Activated T-cell treated with anti-CD3 and anti-CD28 coated beads, Interleukin-2, amount 50 U/mL, for 4 hours (primary cell): ENCODE results near the gene TBC1D3B. TPM values are rescaled to one million over a fixed set of nuclear protein-coding genes. Genes with fewer than 3 reads are reported as not detected.
"Not testable (repeated sequence)": the region's sequence is repeated elsewhere in the genome, so short reads cannot be mapped to it uniquely, and the experiment has no call there.

ENCODE experiments used
- ATAC-seq, 2 donors: fragments of 200-7000 bp; cut with Tn5 transposase; one replicate each; pipeline ENCODE4 v1.10.0; 2021
- DNase-seq: peaks from one replicate; pipeline ENCODE4 v3.0.0-alpha.2; 2020
- H3K27me3 Mint-ChIP-seq: one replicate; pipeline ENCODE4 v1.8.0; 2021; ENCODE audit warnings: low read depth, mixed read lengths
- H3K36me3 Mint-ChIP-seq: one replicate; pipeline ENCODE4 v1.8.0; 2022; ENCODE audit warnings: mixed read lengths; ENCODE audit not compliant: insufficient read depth
- H3K4me1 Mint-ChIP-seq: one replicate; pipeline ENCODE4 v1.8.0; 2021; ENCODE audit warnings: low read depth, mixed read lengths
- H3K4me3 Mint-ChIP-seq: one replicate; pipeline ENCODE4 v1.8.0; 2021; ENCODE audit warnings: mild to moderate bottlenecking, moderate library complexity, mixed read lengths
- H3K9me3 Mint-ChIP-seq: one replicate; pipeline ENCODE4 v1.8.0; 2021; ENCODE audit warnings: mixed read lengths
- total RNA-seq, 3 donors: library from RNA; stranded (reverse); gene quantifications; one replicate each; pipeline ENCODE4 v1.2.1, GENCODE V29; 2021

Gene TBC1D3B
- total RNA-seq, 3 donors from 2014 or later = 2.4 to 5.4 (median 4.0) TPM

DNA sequence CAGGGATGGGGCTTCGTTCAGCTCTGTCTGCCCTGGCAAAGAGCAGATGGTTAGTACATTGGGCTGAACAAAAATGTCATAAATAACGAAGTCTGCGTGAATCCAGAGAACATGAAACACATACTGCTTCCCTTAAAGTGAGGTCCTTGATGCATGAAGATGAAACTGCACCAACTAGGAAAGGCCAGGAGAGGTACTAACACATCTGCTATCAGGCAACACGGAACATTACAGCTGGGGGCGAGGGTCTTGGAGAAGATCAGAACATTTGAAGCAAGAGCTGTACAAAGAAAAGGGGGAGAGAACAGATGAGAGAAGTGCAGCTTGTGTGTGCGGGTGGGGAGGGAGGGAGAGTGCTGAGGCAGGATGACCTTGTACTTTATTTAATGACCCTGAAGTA lies 30.9 kb upstream of the TBC1D3B start:
- ATAC-seq, H3K9me3 Mint-ChIP-seq, DNase-seq, H3K36me3 Mint-ChIP-seq, H3K4me3 Mint-ChIP-seq: not testable (repeated sequence)
- Mint-ChIP-seq H3K4me1 (peaks cover 25% of the 10 kb centered on the region), H3K27me3 (peaks cover 23% of the 10 kb centered on the region)

DNA sequence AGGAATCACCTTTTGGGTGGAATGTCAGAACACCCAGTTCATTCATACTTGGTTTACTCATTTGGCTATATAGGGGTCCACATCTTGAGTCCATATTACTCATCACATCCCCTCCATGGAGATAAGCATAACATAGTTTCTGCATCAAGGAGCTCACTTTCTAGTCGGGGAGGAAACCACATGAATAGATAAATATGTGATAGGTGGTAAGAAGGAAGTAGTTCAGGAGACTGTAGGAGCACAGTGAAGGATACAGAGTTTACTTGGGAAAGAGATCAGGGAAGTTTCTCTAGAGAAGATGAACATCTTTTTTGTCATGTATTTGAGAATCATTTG lies 30.0 kb upstream of the TBC1D3B start:
- peak in 1 of 2 donors; percentile 65 for ATAC-seq
- H3K36me3 Mint-ChIP-seq, DNase-seq, H3K4me3 Mint-ChIP-seq, H3K9me3 Mint-ChIP-seq: not testable (repeated sequence)
- Mint-ChIP-seq H3K4me1 (peaks cover 28% of the 10 kb centered on the region), H3K27me3 (peaks cover 19% of the 10 kb centered on the region)

DNA sequence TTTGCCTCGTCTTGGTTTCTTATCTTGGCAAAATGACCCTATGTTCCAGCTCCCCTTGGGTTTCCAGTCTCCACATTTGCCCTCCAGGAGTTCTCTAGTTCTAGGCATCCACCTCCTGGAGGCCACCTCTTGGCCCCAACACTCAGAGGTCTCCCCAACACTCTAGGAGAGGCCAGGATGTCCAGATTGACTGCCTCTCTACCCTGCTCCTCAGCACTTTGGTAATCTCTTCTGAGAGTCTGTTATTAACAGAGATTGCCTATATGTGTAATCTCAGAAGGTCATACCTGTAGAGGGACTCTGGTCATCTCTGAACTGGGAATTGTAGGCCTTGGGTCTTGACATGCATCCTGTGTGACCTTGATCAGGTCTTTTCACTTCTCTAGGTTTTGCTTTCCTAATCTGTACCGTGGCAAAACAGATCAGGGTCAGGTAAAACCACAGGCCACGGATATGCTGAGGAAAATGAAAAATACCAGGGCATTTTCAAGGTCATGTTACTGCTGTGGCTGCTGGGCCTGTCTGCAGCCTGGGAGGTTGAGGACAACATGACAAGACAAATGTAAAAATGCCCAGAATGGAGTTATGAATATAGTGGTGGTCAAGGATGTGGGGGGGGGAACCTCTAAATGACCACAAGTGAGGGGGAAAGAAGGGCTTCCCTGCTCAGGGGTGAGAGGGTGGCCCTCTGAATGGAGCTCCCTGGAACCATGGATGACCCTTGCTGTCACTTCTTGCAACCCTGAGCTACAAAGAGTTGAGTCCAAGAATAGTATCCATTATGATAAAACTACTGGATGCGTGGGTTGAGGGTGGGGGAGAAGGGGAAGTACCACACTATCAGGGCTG lies 29.4 kb upstream of the TBC1D3B start:
- Mint-ChIP-seq H3K4me1 (peaks cover 26% of the 10 kb centered on the region), H3K9me3 (no peaks in the 10 kb centered on the region), H3K27me3 (peaks cover 17% of the 10 kb centered on the region), H3K36me3 (no peaks in the 10 kb centered on the region), H3K4me3 (no peak overlapping the region)
- no peak for DNase-seq
- no peak for ATAC-seq

DNA sequence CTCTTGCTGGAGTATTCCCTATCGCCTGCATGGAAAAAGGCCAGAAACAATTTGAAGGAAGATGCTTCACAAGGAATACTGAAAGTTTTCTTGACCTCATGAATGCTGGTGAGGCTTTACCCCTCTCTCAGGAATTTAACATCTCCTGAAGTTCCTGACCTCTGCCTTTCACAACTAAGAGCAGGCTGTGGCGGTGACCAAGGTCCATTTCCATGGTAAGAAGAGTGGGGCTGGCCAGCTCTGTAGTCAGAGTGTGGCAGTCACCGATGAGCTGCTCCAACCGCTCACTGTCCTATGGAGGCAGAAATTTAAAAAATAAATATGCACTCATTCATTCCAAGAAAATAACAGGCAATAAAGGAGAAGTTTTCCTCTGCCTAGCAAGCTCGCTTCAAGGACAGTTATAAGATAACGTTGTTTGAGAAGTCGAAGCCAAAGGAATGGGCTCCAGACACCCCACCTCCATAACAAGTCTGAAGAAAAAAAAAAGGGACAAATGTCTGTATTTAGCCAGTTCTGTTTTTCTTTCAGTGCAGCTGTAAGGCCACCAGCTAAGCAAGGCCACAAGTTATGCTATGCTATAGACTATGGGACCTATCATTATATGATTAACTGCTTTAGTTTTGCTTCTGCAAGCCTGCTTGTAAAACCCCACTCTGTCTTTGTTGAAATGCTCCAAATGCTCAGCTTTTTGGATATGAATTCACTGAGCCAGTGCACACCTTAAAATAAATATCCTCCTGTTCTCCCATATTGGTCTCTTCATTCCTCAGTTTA lies 28.5 kb upstream of the TBC1D3B start:
- H3K9me3 Mint-ChIP-seq = no peaks in the 10 kb centered on the region
- H3K27me3 Mint-ChIP-seq = peaks cover 16% of the 10 kb centered on the region
- ATAC-seq = no peak
- H3K36me3 Mint-ChIP-seq = no peaks in the 10 kb centered on the region
- H3K4me1 Mint-ChIP-seq = peaks cover 18% of the 10 kb centered on the region
- no peak for DNase-seq
- H3K4me3 Mint-ChIP-seq = no peak overlapping the region

DNA sequence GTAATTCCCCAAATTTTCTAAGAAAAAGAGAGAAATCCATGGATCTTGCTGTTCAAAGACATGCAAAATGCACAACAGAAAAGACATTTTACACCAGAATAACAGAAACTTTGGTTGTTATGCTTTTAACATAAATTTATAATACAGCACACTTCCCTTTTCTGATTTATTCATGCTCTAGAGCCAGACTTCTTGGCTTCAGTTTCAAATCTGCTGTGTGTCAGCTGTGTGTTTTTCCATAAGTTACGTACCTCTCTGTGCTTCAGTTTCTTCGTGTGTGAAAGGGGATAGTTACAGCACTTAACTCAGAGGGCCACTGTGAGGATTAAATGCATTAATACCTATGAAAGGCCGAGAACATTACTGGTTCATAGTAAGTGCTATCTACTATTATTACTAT lies 26.9 kb upstream of the TBC1D3B start:
- no peak overlapping the region for H3K4me3 Mint-ChIP-seq
- H3K4me1 Mint-ChIP-seq = peaks cover 32% of the 10 kb centered on the region
- H3K9me3 Mint-ChIP-seq = no peaks in the 10 kb centered on the region
- no peaks in the 10 kb centered on the region for H3K36me3 Mint-ChIP-seq
- DNase-seq = no peak
- no peak for ATAC-seq
- H3K27me3 Mint-ChIP-seq = peaks cover 18% of the 10 kb centered on the region

DNA sequence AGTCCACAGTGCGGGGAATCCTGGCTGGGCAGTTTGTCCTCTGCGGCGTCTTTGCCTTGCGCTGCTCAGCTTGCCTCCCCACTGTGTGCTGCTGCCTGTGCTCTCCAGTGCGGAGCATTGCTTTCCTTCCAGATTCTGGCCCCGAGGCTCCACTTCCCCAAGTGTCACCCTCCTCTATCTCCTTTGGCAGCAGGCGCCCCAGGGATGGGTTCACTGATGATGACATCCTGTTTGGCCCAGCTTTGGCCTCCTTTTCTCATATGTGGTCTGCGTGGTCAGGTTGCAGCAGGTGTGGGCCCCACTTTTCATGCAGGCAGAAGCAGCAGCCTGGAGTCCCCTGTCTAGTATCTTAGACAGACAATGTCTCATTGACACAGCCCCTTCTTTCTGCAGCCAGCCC lies 25.1 kb upstream of the TBC1D3B start:
- not testable (repeated sequence) for ATAC-seq, H3K9me3 Mint-ChIP-seq, H3K4me3 Mint-ChIP-seq, H3K36me3 Mint-ChIP-seq, DNase-seq
- peaks cover 37% of the 10 kb centered on the region for H3K4me1 Mint-ChIP-seq
- peaks cover 14% of the 10 kb centered on the region for H3K27me3 Mint-ChIP-seq

DNA sequence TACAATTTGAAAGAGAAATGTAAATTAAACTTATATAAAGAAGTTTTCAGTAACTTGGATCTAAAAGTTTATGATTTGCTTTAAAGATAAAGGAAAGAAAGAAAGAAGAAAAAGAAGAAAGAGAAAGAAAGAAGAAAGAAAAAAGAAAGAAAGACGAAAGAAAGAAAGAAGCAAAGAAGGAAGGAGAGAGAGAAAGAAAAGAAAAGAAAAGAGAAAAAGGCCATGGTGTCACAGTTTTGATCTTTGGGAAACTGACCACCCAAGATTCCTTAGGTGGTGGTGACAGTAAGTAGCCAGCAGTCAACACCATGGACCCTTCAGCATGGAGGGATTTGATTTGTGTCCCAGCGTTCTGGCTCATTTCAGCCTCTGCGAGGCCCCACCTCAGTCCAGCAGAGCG lies 24.7 kb upstream of the TBC1D3B start:
- peaks cover 37% of the 10 kb centered on the region for H3K4me1 Mint-ChIP-seq
- DNase-seq, H3K4me3 Mint-ChIP-seq, H3K36me3 Mint-ChIP-seq, H3K9me3 Mint-ChIP-seq, ATAC-seq: not testable (repeated sequence)
- peaks cover 14% of the 10 kb centered on the region for H3K27me3 Mint-ChIP-seq

DNA sequence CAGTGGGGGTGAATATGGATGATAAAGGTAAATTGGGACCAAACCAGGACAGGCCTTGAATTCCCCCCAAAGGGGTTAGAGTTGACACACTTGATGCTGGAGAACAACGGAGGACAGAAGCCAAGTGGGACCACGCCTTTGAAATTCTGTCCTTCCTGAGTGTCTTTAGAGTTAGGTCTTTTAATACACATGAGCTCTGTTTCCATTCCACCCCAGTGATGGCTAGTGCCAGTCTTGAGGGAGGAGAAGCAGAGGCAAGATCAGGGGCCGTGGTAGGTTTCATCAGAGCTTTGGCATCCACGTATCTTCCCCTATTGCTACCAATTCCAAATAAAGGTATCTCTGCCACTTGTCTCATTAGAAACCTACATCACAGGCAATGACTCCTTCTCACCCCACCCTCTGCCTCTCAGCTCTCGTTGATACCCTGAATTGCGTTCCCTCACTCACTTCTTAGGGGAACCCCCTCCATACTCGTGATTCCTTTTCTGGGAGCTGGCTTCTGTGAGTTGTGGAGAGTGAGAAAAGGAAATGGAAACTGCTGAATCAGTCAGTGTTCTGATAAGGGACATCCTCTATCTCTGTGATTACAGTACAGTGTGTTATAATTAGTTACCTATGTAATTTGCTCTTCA lies 22.5 kb upstream of the TBC1D3B start:
- Mint-ChIP-seq H3K9me3 (no peaks in the 10 kb centered on the region), H3K4me1 (peaks cover 42% of the 10 kb centered on the region), H3K36me3 (no peaks in the 10 kb centered on the region), H3K27me3 (peaks cover 24% of the 10 kb centered on the region), H3K4me3 (no peak overlapping the region)
- no peak for DNase-seq
- peak; percentile 52 to 80 for ATAC-seq

DNA sequence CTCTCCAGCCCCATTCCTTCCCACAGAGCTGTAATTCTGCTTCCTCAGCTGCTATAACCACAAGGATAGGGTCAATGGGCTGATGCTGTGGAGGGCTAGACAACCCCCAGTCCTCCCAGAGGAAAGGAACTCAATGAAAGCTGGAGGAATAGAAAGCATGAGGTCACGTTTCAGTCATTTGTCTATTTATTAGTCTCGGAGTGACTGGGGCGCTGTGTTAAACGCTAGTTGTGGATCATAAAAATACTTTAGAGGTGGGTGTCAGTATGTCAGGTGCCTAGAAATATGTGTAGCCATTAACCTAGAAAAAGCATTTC lies 20.9 kb upstream of the TBC1D3B start:
- Mint-ChIP-seq H3K27me3 (peaks cover 26% of the 10 kb centered on the region), H3K4me3 (no peak overlapping the region), H3K9me3 (no peaks in the 10 kb centered on the region), H3K36me3 (no peaks in the 10 kb centered on the region), H3K4me1 (peaks cover 45% of the 10 kb centered on the region)
- no peak for ATAC-seq
- no peak for DNase-seq

DNA sequence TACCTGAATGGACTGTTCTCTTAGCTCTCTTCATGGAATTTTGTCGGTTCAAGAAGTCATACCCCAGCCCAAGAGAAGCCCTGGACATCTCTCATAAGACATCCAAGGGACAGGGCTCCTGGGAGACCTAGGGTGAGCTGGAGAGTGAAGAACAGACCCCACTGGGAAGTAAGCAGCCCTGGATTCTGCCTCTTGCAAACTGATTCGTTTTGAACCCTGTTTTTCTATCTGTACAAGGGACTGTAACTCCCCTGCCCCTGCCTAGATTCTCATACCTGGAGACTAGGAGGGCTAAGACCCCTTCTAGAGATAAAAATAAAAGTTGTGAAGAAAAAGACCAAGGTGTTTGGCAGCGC lies 19.7 kb upstream of the TBC1D3B start:
- DNase-seq (no peak), ATAC-seq (no peak)
- no peaks in the 10 kb centered on the region for H3K36me3 Mint-ChIP-seq
- H3K9me3 Mint-ChIP-seq = no peaks in the 10 kb centered on the region
- H3K4me1 Mint-ChIP-seq = peaks cover 44% of the 10 kb centered on the region
- peak overlapping the region; percentile 31 for H3K4me3 Mint-ChIP-seq
- H3K27me3 Mint-ChIP-seq = peaks cover 31% of the 10 kb centered on the region

DNA sequence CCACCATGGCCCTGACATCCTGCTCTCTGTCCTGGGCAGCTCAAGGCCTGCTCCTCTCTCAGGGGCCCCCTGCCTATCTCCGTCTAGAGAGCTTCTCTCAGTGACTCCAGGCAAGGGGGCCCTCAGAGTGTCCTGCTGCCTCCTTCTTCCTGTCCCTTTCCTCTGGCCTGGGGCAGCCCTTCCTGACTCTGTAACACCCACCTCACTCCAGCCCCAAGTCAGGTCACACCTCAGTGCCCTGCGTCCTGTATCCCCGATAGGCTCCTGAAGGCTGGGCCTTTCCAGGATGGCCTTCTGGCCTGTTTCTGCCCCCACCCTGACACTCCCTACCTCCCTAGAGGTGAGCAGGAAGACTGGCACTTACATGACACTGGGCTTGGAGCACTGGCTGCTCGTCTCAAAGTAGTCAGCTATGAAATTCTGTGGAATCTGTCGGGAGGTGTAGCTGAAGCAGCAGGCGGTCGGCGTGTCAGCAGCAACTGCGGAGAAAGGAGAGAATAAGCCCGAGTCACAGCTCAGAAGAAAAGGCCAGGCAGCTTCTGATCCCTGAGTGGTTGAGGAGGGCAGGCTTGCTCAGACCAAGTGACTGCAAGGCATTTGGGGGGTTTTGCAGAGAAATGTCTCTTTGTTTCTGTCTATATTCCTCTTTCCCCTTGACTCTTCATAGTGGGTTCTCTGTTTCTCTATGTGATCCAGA lies 19.1 kb upstream of the TBC1D3B start:
- H3K36me3 Mint-ChIP-seq = no peaks in the 10 kb centered on the region
- ATAC-seq (no peak), DNase-seq (no peak)
- H3K27me3 Mint-ChIP-seq = peaks cover 34% of the 10 kb centered on the region
- no peaks in the 10 kb centered on the region for H3K9me3 Mint-ChIP-seq
- H3K4me3 Mint-ChIP-seq = peak overlapping the region; percentile 42
- H3K4me1 Mint-ChIP-seq = peaks cover 47% of the 10 kb centered on the region

DNA sequence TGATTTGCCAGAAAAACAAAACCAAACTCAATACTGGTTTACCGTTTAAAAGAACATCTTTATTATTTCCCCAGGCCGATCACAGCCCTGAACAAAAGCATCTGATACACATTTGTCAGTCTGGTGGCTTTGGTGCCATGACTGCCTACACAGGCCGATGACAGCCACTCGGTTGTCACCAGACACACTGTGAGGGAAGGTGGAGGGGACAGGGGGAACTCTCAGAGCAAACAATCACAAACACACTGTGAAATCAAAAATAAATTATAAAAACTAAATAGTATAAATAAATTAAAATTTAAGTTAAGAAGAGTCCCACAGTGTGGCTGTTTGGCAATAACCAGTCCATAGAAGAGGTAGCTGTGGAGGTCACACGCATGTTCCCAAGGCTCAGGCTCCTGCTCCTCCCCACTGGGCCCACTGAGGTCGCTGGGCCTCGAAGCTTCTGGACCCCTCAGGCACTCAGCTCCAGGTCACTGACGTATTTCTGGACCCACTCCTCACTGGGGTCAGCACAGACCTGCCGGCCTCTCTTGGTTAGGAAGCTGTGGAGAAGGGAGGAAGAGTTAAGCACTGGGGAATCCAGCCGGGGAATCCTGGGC lies 18.5 kb upstream of the TBC1D3B start:
- Mint-ChIP-seq H3K4me3 (peak overlapping the region; percentile 1), H3K4me1 (peaks cover 53% of the 10 kb centered on the region), H3K27me3 (peaks cover 35% of the 10 kb centered on the region)
- not testable (repeated sequence) for H3K36me3 Mint-ChIP-seq, H3K9me3 Mint-ChIP-seq, DNase-seq, ATAC-seq

DNA sequence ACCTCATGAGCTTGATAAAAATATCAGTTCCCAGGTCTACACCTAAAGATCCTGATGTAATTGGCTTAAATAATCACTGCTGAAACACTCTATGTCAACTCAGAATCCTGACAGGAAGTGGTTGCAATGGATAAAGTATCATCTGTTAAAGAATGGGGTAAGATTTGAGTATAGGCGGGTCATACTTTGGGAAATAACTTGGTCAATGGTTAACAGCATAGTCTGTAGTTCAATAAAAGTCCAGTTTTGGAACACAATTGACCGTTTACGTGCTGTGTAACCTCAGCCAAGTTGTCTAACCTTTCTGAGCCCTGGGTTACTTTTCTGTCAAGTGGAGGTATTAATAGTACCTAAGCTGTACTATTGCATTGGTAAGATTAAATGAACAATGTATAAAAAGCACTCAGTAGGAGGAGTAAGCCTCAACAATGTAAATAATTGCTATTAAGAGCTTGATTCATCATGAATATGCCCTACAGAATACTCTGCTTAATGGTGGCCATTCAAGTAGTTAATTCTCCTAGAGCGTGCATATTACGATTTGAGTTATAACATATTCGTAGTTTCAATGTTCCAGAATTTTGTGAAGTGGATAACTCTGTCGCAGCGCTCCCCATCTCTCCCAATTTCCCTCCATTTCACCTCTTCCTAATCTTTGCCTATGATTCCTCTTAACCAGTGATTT lies 17.9 kb upstream of the TBC1D3B start:
- DNase-seq, ATAC-seq, H3K9me3 Mint-ChIP-seq, H3K36me3 Mint-ChIP-seq: not testable (repeated sequence)
- Mint-ChIP-seq H3K4me3 (peak overlapping the region; percentile 1), H3K27me3 (peaks cover 36% of the 10 kb centered on the region), H3K4me1 (peaks cover 50% of the 10 kb centered on the region)
